GM12892 (cell line): ENCODE results near the gene MYO5B.

Experiments
- POLR2A ChIP-seq: IDR thresholded peaks from 2 replicates; pipeline ENCODE4 v1.6.1; 2011; ENCODE audit warnings: low read depth, low read length, control low read depth
- POLR2AphosphoS5 ChIP-seq: IDR thresholded peaks from 2 replicates; pipeline ENCODE4 v1.6.1; 2011; ENCODE audit warnings: low read depth, low read length, control low read depth
- TAF1 ChIP-seq: IDR thresholded peaks from 2 replicates; pipeline ENCODE4 v1.6.1; 2011; ENCODE audit warnings: low read depth, mild to moderate bottlenecking, control low read depth, low read length, borderline replicate concordance

DNA sequence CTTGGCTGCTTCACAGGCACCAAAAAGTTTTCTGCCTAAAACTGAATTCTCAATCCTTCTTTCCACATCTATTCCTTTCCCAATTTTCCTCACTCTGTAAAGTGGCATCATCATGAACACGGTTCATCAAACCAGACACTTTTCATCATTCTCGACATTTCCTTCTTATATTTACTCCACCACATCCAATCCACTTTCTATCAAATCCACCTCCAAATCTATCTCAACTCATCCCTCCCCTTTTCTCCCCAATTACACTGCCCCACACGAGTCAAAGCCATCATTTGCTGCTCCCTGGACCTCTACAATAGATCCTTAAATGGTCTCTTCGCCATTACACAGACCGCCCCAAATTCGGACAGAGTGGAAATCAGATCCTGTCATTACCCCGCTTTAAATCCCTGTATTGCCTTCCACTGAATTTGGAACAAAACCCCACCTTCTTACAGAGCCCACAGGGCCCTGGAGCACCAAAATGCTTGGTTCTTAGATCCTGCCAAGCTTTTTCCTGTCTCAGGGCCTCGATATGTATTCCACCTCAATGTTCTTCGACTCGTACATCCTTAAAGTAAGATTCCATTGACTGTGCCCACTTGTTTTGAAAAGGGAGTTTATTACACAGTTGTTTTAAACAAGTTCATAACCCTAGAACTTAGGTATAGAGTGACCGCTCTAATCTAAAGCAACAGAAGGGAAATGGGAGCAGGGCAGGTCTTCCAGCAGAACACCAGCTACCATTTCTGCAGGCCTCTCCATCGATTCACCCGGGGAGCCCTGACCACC, 382.5 kb downstream of the MYO5B start:
- TF ChIP-seq POLR2A (no peak), POLR2AphosphoS5 (no peak), TAF1 (no peak)
